Measurements from ENCODE around the gene SNX2. TPM values are rescaled to one million over a fixed set of nuclear protein-coding genes. Genes with fewer than 3 reads are reported as not detected.
A peak's percentile ranks its signal among the peaks of the same experiment; 100 is the strongest.

SNX2 gene
- total RNA-seq, 1 donor from 2014 or later, result 77.1 TPM

DNA sequence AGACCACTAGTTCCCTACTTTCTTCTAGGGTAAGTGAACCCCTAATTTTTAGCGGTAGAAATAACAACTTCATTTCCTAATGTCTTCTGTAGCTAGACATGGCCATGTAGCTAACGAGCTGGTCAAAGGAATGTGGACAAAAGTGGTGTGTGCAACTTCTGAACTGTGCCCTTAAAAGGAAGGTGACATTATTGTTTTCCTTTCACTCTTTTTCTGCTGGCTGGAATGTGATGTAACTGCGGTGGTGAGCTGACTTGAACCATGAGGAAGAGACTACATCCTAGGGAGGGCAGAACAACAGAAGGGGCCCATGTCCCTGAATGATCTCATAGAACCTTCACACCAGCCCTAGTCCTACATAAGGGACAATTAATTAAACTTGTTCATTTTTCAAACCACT, 1.3 kb upstream of the SNX2 start:
- Histone ChIP-seq H3K4me3 (ENCODE audit: low read depth, low read length) (no peak overlapping the region), H3K36me3 (ENCODE audit: control insufficient read depth, insufficient read depth, low read length) (no peaks in the 10 kb centered on the region), H3K27me3 (ENCODE audit: control insufficient read depth, insufficient read depth, low read length) (no peaks in the 10 kb centered on the region)
- no peak for TF ChIP-seq CTCF (IDR thresholded peaks at IDR 0.05; ENCODE audit: insufficient read depth, low read length, poor library complexity, severe bottlenecking)
- DNase-seq (ENCODE audit: low read depth), result no peak

DNA sequence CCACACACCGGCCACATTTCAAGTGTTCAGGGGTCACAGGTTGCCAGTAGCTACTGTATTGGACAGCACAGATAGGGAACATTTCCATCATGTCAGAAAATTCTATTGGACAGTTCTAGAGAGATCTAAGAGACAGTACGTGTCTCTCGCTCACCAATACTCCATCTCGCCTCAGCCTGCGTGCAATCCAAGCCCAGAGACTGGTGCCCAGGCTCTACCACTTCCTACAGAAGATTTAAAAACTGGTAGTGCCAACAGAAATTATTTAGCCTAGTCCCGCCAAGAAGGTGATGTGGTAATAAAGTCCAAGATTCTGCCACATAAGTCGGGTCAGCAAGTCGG, 390 bp upstream of the SNX2 start:
- H3K4me3 ChIP-seq (ENCODE audit: low read depth, low read length), result peak overlapping the region; percentile 78
- no peak for DNase-seq (ENCODE audit: low read depth)
- H3K27me3 ChIP-seq (ENCODE audit: control insufficient read depth, insufficient read depth, low read length), result no peaks in the 10 kb centered on the region
- TF ChIP-seq CTCF (IDR thresholded peaks at IDR 0.05; ENCODE audit: insufficient read depth, low read length, poor library complexity, severe bottlenecking), result no peak
- no peaks in the 10 kb centered on the region for H3K36me3 ChIP-seq (ENCODE audit: control insufficient read depth, insufficient read depth, low read length)

DNA sequence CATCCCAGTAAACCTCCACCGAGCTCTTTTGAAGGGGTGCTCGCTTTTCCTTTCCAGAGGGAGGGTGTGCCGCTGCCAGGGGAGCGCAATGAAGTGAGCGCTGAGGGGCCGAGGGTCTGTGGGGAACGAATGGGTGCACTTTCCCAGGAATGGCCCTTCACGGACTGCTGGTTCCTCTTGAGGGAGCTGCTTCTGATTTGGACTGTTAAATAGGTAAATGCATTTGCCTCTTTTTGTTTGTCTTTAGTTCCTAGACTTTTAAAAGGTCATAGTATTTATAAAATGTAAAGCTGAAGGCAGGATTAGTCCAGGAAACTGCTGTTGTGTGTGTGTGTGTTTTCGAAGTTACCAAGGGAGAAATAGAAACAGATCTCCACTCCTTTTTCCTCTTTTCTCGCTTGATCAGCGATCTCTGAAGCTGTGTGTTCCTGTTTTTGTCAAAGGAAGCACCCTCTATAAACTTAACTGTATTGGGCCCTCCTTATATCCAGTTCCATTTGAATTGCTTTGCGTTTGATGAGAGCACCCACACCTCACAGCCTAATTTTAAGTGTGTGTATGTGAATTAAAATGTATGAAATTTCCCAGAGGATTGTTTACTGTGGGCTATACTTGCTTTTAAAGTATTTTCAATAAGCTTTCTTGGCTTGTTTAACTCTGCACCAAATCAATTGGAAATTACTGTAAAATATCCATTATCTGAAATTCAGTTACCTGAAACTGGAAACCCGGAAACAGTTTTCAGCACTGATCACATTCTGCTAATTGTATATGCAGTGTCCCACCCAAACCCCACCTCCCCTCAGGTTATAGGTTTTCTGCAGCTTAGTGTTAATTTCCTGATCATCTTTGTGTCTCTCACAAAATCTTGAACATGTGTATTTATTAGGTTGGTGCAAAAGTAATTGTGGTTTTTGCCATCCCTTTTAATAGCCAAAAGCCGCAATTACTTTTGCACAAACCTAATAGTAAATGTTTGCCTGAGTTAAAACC, 966 bp downstream of the SNX2 start:
- Histone ChIP-seq H3K27me3 (ENCODE audit: control insufficient read depth, insufficient read depth, low read length) (no peaks in the 10 kb centered on the region), H3K4me3 (ENCODE audit: low read depth, low read length) (peak overlapping the region; percentile 78), H3K36me3 (ENCODE audit: control insufficient read depth, insufficient read depth, low read length) (no peaks in the 10 kb centered on the region)
- TF ChIP-seq CTCF (IDR thresholded peaks at IDR 0.05; ENCODE audit: insufficient read depth, low read length, poor library complexity, severe bottlenecking), result no peak
- DNase-seq (ENCODE audit: low read depth), result no peak

- DNase-seq (ENCODE audit: low read depth), result no peak
- no peaks in the 10 kb centered on the region for H3K27me3 ChIP-seq (ENCODE audit: control insufficient read depth, insufficient read depth, low read length)
- no peaks in the 10 kb centered on the region for H3K36me3 ChIP-seq (ENCODE audit: control insufficient read depth, insufficient read depth, low read length)
- no peak for TF ChIP-seq CTCF (IDR thresholded peaks at IDR 0.05; ENCODE audit: insufficient read depth, low read length, poor library complexity, severe bottlenecking)
- no peak overlapping the region for H3K4me3 ChIP-seq (ENCODE audit: low read depth, low read length)
Measured at GRCh38 chr5:122778157-122778556, 3.3 kb downstream of the SNX2 start.

- Histone ChIP-seq H3K4me3 (ENCODE audit: low read depth, low read length) (no peak overlapping the region), H3K27me3 (ENCODE audit: control insufficient read depth, insufficient read depth, low read length) (no peaks in the 10 kb centered on the region), H3K36me3 (ENCODE audit: control insufficient read depth, insufficient read depth, low read length) (no peaks in the 10 kb centered on the region)
- DNase-seq (ENCODE audit: low read depth), result no peak
- TF ChIP-seq CTCF (IDR thresholded peaks at IDR 0.05; ENCODE audit: insufficient read depth, low read length, poor library complexity, severe bottlenecking), result no peak
Measured at GRCh38 chr5:122779451-122779850, 4.6 kb downstream of the SNX2 start.

DNA sequence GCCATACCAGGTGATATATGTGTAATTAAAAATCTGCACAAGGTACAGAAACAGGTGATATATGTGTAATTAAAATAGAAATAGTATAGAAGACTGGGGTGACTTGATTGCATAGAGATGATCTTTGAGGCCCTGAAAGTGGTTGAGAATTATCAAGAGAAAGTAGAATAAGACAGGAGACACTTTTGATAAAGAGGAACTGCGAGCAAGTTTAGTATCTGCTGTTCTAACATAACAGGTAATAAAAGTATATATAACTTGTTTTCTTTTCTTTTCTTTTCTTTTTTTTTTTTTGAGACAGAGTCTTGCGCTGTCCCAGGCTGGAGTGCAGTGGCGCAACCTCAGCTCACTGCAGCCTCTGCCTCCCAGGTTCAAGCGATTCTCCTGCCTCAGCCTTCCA, 5.4 kb downstream of the SNX2 start:
- Histone ChIP-seq H3K27me3 (ENCODE audit: control insufficient read depth, insufficient read depth, low read length) (no peaks in the 10 kb centered on the region), H3K36me3 (ENCODE audit: control insufficient read depth, insufficient read depth, low read length) (no peaks in the 10 kb centered on the region), H3K4me3 (ENCODE audit: low read depth, low read length) (no peak overlapping the region)
- no peak for TF ChIP-seq CTCF (IDR thresholded peaks at IDR 0.05; ENCODE audit: insufficient read depth, low read length, poor library complexity, severe bottlenecking)
- no peak for DNase-seq (ENCODE audit: low read depth)
